Uterus (tissue), 2 donors: ENCODE measurements around the gene GNAS-AS1.

Source experiments
- POLR2A ChIP-seq, 2 donors: fragments of 450-650 bp; IDR thresholded peaks; one replicate each; pipeline ENCODE4 v1.6.1; 2016; ENCODE audit warnings: antibody characterized with exemption in 2 of 2, mild to moderate bottlenecking in 1 of 2, moderate library complexity in 1 of 2
- TF ChIP-seq, protein P1 (sequence below), 4 experiments: fragments of 200-600 bp in 2 of 4; fragments of 450-650 bp in 2 of 4; sonication (generic) in 2 of 4; IDR thresholded peaks; one replicate each; pipeline ENCODE4 v1.5.1; 2016 to 2019; ENCODE audit warnings: antibody characterized with exemption in 4 of 4, mild to moderate bottlenecking in 2 of 4, moderate library complexity in 1 of 4

DNA sequence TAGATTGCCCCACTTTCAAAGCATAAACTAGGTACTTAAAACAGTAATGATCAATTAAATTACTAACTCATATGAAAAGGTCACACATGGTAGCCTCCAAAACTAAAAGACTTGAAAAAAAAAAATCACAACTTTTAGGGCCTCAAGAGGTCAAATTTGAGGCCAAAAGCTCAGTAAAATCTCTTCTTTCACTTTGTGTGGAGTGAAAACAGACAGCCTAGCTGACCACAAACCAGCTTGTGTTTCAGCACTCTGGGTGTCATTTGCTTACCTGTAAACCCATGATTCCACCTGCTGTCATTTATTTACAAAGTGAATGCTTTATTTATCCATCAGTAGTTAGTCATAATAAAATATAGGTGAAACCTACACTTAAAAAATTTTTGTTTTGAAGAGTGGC is 35.8 kb upstream of the GNAS-AS1 start:
- TF ChIP-seq, protein P1, sequence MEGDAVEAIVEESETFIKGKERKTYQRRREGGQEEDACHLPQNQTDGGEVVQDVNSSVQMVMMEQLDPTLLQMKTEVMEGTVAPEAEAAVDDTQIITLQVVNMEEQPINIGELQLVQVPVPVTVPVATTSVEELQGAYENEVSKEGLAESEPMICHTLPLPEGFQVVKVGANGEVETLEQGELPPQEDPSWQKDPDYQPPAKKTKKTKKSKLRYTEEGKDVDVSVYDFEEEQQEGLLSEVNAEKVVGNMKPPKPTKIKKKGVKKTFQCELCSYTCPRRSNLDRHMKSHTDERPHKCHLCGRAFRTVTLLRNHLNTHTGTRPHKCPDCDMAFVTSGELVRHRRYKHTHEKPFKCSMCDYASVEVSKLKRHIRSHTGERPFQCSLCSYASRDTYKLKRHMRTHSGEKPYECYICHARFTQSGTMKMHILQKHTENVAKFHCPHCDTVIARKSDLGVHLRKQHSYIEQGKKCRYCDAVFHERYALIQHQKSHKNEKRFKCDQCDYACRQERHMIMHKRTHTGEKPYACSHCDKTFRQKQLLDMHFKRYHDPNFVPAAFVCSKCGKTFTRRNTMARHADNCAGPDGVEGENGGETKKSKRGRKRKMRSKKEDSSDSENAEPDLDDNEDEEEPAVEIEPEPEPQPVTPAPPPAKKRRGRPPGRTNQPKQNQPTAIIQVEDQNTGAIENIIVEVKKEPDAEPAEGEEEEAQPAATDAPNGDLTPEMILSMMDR (IDR thresholded peaks at IDR 0.05), result no peak
- no peak for TF ChIP-seq POLR2A (IDR thresholded peaks at IDR 0.05)
